GM21576 (cell line): Measurements from ENCODE around the gene SEL1L.
"Not testable (repeated sequence)": the region's sequence is repeated elsewhere in the genome, so short reads cannot be mapped to it uniquely, and the experiment has no call there.

Experiments
- ATAC-seq: cut with Tn5 transposase; IDR thresholded peaks from one replicate; pipeline ENCODE4 v1.9.1; 2021; ENCODE audit warnings: mild to moderate bottlenecking, moderate library complexity; ENCODE audit not compliant: unreplicated experiment

SEL1L gene

GRCh38 chr14:81533536-81534343 is at the start of gene SEL1L:
Gene SEL1L (minus strand): TSS chr14:81533853. CDS start chr14:81533744, 109 bp downstream.
- peak; percentile 92 for ATAC-seq

- no peak for ATAC-seq
These were observed 48.8 kb upstream of the SEL1L start for GRCh38 chr14:81582420-81582819.

- no peak for ATAC-seq
These were observed 45.5 kb upstream of the SEL1L start for GRCh38 chr14:81579115-81579514.

GRCh38 chr14:81571437-81571836 is 37.8 kb upstream of the SEL1L start:
- ATAC-seq = no peak

GRCh38 chr14:81567302-81567701 is 33.6 kb upstream of the SEL1L start:
- no peak for ATAC-seq

- ATAC-seq = peak; percentile 83
These were observed 32.0 kb upstream of the SEL1L start for GRCh38 chr14:81565441-81566290.

GRCh38 chr14:81562818-81563217 is 29.2 kb upstream of the SEL1L start:
- ATAC-seq = no peak

- no peak for ATAC-seq
These were observed 27.6 kb upstream of the SEL1L start for GRCh38 chr14:81561084-81561775.

GRCh38 chr14:81559385-81559784 is 25.7 kb upstream of the SEL1L start:
- no peak for ATAC-seq

- no peak for ATAC-seq
These were observed 23.5 kb upstream of the SEL1L start for GRCh38 chr14:81557146-81557545.

- ATAC-seq = no peak
These were observed 22.0 kb upstream of the SEL1L start for GRCh38 chr14:81555684-81556083.

- no peak for ATAC-seq
These were observed 21.4 kb upstream of the SEL1L start for GRCh38 chr14:81555051-81555450.

GRCh38 chr14:81551471-81551870 is 17.8 kb upstream of the SEL1L start:
- no peak for ATAC-seq

- ATAC-seq = peak; percentile 90
These were observed 16.5 kb upstream of the SEL1L start for GRCh38 chr14:81550001-81550637.

- not testable (repeated sequence) for ATAC-seq
These were observed 7.6 kb upstream of the SEL1L start for GRCh38 chr14:81541206-81541605.

GRCh38 chr14:81537193-81537592 is 3.5 kb upstream of the SEL1L start:
- no peak for ATAC-seq

GRCh38 chr14:81536241-81536771 is 2.7 kb upstream of the SEL1L start:
- ATAC-seq = no peak

GRCh38 chr14:81535396-81536164 is 1.9 kb upstream of the SEL1L start:
- peak; percentile 14 for ATAC-seq

GRCh38 chr14:81534510-81535074 is 939 bp upstream of the SEL1L start:
- no peak for ATAC-seq

GRCh38 chr14:81533212-81533535 is 479 bp downstream of the SEL1L start:
- ATAC-seq = no peak
